Renal cortex interstitium (tissue), 15 donors: ENCODE data around the gene MYZAP. TPM values are rescaled to one million over a fixed set of nuclear protein-coding genes. Genes with fewer than 3 reads are reported as not detected.

Experiments used
- DNase-seq, 11 donors: peaks; one replicate each; pipeline ENCODE4 v3.0.0-alpha.2; 2013; ENCODE audit warnings: low read depth in 9 of 11, low spot score in 4 of 11; ENCODE audit errors: extremely low read depth in 1 of 11
- long read RNA-seq, 16 experiments: transcript quantifications; one replicate each; lab custom pipeline, GENCODE V29; 2026
- polyA plus RNA-seq, 3 donors: library from polyadenylated mRNA; unstranded; fragments of 120-200 nt; gene quantifications; one replicate each; pipeline ENCODE4 v1.2.1, GENCODE V29; 2013; ENCODE audit not compliant: insufficient read length in 3 of 3

The MYZAP gene
- 1 to 10 TPM; 3.0 to 5.9 (median 5.7) TPM for polyA plus RNA-seq
- long read RNA-seq, donor 1, partial matches to known transcripts: 0 of 3 reads
- long read RNA-seq, donor 1, other reads (novel, unspliced or antisense): 0 of 3 reads
- long read RNA-seq, donor 2: 0 reads
- long read RNA-seq, donor 3, partial matches to known transcripts: 0 of 1 reads
- long read RNA-seq, donor 3, other reads (novel, unspliced or antisense): 0 of 1 reads
- long read RNA-seq, donor 4, partial matches to known transcripts: 0 of 1 reads
- long read RNA-seq, donor 4, other reads (novel, unspliced or antisense): 0 of 1 reads
- long read RNA-seq, donor 5: 0 reads
- long read RNA-seq, donor 6: 0 reads
- long read RNA-seq, donor 7, partial matches to known transcripts: 0 of 3 reads
- long read RNA-seq, donor 7, other reads (novel, unspliced or antisense): 0 of 3 reads
- long read RNA-seq, donor 8: 0 reads
- long read RNA-seq, donor 9, partial matches to known transcripts: 0 of 1 reads
- long read RNA-seq, donor 9, other reads (novel, unspliced or antisense): 0 of 1 reads
- long read RNA-seq, donor 10: 0 reads
- long read RNA-seq, donor 11: 0 reads
- long read RNA-seq, donor 12, partial matches to known transcripts: 0 of 1 reads
- long read RNA-seq, donor 12, other reads (novel, unspliced or antisense): 0 of 1 reads
- long read RNA-seq, donor 13: 0 reads
- long read RNA-seq, donor 14, partial matches to known transcripts: 0 of 2 reads
- long read RNA-seq, donor 14, other reads (novel, unspliced or antisense): 0 of 2 reads
- long read RNA-seq, donor 15: 0 reads
- long read RNA-seq, donor 16, partial matches to known transcripts: 0 of 3 reads
- long read RNA-seq, donor 16, other reads (novel, unspliced or antisense): 0 of 3 reads

DNA sequence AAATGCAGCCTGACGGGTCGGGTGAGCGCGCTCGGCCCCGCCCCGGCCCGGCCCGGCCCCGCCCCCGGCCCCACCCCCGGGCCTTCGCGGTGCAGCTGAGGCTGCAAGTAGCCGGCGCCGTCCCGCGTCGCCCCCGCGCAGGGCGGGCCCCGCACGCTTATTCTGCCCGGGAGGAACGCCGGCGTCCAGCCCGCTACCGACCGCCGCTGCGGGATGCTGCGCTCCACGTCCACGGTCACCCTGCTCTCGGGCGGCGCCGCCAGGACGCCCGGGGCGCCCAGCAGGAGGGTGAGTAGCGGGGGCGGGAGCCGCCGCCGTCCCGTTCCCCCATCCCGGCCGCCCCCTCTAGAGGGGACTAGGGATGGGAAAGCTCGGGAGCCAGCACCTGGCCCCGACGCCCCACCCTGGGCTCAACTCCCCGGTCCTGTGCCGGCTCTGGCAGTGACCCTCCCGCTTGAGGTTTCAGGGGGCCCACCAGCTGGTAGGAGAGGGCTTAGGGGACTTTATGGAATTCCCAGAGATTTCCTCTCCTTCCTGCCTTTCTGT lies at the start of gene MYZAP:
TSS of gene MYZAP (plus strand) at position 83 of the 546 bp plus-strand sequence. CDS start at position 214, 131 bp downstream.
- peak in 2 of 11 donors; percentile 17 to 25 for DNase-seq

DNA sequence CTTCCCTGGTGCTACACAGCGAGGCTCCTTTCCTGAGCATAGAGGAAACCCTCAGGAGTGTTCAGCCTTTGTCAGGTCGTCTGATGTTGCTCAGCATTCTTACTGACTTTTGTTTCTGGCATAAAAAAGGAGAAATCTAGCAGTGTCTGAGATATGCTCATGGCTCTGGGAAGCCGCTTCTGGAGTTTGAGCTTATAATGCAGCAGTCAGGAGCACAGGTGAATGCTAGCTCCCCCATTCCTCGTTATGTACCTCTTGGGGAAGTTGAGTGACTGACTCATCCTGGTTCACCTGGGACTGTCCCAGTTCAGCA lies 49.2 kb upstream of the MYZAP start:
- no peak for DNase-seq

DNA sequence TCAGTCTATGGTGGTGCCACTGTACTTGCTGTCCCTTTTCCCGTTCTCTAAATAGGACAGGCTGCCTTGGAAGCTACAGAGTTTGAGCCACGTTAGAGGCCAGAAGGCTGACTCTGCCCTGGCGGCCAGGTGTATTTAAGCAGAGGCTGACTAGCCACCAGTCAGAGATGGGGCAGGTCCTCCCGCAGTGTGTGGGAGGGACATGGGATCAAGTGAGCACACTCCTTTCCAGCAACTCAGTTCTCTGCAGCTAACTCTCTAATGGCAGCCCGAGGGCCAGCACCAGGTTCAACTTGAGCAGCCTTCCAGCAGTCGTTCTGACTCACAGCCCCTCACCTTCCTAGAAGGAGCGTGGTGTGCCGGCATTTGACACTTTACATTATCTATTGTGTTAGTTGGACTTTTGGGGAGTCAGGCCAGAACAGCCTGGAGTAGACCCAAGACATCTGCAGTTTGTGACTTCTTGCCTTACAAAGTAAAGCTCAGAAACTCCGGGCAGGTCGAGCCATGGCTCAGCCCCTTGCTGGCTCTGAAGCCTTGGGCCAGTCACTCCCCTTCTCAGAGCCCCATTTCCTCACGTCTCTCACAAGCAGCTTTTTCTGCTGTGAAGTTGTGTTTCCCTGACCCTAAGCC lies 46.7 kb upstream of the MYZAP start:
- DNase-seq: no peak

GRCh38 chr15:57545995-57546394 lies 45.7 kb upstream of the MYZAP start:
- no peak for DNase-seq

GRCh38 chr15:57547243-57547755 lies 44.4 kb upstream of the MYZAP start:
- no peak for DNase-seq

- DNase-seq: no peak
Measured at GRCh38 chr15:57548351-57548750, 43.4 kb upstream of the MYZAP start.

DNA sequence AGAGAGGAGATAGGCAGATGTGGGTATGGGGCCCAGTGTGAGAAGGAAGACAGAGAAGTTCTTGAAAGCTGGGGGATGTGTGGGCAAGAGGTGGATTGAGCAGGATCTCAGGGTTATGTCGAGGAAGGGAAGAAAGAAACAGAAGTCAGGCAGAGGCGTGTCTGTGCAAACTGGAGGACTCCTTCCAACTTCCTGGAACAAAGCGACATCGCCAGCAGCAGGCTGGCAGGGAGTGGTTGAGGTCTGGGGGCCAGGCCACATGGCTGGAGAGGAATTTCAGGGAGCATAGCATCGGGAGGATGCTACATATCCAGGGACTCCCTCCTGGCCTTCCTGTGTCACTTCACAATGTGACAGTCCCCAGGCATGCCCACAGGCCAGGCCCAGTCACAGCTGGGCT lies 42.9 kb upstream of the MYZAP start:
- DNase-seq: no peak

- no peak for DNase-seq
Measured at GRCh38 chr15:57549935-57550334, 41.8 kb upstream of the MYZAP start.

DNA sequence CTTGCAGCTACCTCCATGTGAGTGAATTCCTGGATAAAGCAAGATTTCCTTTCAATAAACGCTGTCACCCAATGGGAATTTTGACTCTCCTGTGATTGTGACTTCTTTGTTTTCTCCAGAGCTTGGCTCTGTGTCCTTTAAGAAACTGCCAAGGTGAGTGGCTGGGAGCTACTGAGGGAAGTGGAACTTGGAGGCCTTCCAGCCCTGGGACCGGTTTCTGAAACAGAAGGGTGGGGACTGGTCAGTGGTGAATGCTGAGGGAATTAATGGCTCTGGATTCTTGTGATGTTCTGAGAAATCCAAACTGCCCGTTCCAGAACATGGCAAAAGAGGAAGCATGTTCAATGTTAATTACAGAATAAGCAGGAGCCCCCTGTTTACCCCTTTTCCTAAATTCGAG lies 41.1 kb upstream of the MYZAP start:
- DNase-seq: no peak

DNA sequence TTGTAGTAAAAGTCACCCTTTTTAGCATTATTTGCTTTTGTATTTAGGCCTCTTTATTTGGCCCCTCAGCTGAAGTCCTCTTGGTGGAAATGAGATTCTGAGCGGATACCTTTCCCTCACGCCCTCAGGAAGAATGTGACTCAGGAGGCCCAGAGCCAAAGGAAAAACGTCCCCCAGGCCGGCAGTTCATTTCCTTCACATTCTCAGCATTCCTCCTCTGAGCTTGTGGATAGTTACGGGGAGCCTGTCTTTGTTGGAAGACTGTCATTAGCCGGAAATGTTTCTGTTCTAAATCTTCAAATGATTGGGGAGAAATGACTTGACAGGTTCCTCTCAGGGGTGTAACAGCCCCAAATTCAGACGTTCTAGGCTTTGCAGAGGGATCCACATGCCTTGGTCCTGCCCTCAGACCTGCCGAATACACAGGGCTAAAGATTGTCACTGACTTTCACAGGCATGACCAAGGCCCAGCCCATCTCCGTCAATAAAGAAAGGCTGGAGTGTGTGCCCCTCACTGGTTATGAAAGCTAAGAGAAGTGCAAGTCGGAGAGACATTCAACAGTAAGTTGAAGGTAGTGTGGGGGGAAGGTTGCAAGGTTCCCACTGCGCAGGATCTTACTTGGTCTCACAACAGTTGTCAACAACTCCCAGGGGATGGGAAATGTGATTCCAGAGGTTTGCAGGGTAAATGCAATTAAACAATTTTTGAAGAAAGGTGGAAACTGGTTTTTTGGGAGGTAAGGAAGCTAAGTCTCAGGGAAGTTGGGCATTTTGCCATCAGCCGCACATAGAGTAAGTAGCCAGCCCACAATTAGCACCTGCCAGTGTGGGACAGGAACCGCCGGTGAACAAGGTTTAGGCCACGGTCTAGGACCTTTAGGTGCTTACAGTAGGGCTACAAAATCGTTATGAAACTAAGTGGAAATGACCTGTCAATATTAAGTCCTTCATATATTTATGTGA lies 39.7 kb upstream of the MYZAP start:
- peak in 3 of 11 donors; percentile 59 to 79 (median 62) for DNase-seq

- no peak for DNase-seq
Measured at GRCh38 chr15:57552678-57553334, 38.9 kb upstream of the MYZAP start.

DNA sequence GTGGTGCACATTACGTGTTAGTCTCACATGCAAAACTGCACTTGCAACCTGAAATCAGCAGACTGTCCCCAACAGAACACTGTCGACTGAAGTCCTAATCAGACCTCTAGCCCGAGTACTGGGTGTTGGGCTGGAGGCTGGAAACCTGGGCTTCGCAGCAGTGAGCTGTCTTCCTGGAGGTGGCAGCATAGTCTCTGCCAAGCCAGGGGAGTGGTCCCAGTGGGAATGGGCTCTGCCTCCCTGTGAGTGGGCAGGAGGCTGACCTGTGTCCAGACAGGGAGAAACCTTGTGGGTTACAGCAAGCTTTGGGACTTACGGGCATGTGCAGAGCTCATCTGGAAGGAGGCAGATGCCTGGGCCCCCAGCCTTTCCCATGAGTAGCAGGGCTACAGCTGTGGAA lies 38.2 kb upstream of the MYZAP start:
- no peak for DNase-seq

DNA sequence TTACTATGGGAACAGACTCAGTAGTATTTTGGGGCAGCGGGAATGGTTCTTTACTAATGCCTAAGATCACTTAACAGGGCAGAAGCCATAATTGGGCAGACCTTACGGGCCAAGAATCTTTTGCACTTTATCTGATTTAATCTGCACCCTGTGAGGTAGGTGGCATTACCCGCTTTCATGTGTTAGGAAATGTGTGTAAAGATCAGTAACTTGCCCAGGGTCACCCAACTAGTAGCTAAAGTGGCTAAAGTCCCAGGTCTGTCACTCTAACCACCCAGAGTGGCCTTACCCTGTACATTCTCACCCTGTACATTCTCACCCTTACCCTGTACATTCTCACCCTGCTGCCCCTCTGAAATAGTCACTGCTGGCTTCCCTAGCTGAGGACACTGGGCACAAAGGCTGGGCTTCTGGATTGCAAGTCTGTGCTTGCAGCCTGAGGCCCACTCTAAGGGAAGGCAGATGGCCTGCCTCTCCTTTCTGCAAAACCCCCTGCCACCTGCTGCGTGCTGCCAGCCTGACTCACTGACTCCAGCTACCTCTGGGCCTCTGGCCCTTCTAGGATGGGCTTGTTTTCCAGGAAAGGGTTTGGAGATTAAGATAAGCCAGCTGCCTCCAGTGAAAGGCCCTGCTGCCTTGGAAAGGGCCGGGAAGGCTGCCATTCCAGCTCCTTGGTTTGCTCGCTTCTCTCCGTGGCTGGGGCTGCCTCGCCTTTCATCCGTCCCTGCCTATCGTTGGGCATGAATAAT lies 37.5 kb upstream of the MYZAP start:
- no peak for DNase-seq

- DNase-seq: no peak
Measured at GRCh38 chr15:57554812-57555179, 36.9 kb upstream of the MYZAP start.

- no peak for DNase-seq
Measured at GRCh38 chr15:57555270-57555669, 36.4 kb upstream of the MYZAP start.

- no peak for DNase-seq
Measured at GRCh38 chr15:57556040-57556439, 35.7 kb upstream of the MYZAP start.

GRCh38 chr15:57557267-57557666 lies 34.4 kb upstream of the MYZAP start:
- no peak for DNase-seq
